ENCODE results near the gene HECW1. TPM values are rescaled to one million over a fixed set of nuclear protein-coding genes. Genes with fewer than 3 reads are reported as not detected.

The HECW1 gene
- total and polyA plus RNA-seq, 2 donors (not counting 1 experiment from before 2014, with no cell fraction given), result not detected

- Histone ChIP-seq H3K9me3 (ENCODE audit: control extremely low read depth in 1 of 3, control insufficient read depth in 2 of 3, insufficient read depth in 1 of 3, low read length in 2 of 3) (no peaks in the 10 kb centered on the region), H3K27ac (ENCODE audit: low read length in 2 of 2) (no peak overlapping the region), H3K79me2 (ENCODE audit: control insufficient read depth, insufficient read depth, low read length) (no peaks in the 10 kb centered on the region), H3K9ac (ENCODE audit: low read length) (no peak overlapping the region), H3K4me3 (ENCODE audit: control extremely low read depth in 1 of 5, extremely low read depth in 1 of 5, insufficient read depth in 1 of 5, low read depth in 2 of 5, low read length in 4 of 5) (no peak overlapping the region), H3K4me1 (ENCODE audit: control insufficient read depth in 2 of 2, insufficient read depth in 2 of 2, low read length in 2 of 2) (peaks cover 0 to 4% of the 10 kb centered on the region in 2 donors), H3K4me2 (replicated peaks; ENCODE audit: low read depth, low read length, poor library complexity, severe bottlenecking) (no peak overlapping the region), H4K20me1 (ENCODE audit: control insufficient read depth, insufficient read depth, low read length, poor library complexity, severe bottlenecking) (no peaks in the 10 kb centered on the region), H3K36me3 (replicated peaks in 1 of 2; ENCODE audit: control extremely low read depth in 1 of 2, control insufficient read depth in 1 of 2, extremely low read depth in 1 of 2, insufficient read depth in 2 of 2, low read length in 1 of 2) (no peaks in the 10 kb centered on the region), H2AFZ (ENCODE audit: insufficient read depth, low read depth, low read length, poor library complexity, severe bottlenecking) (no peak overlapping the region), H3K27me3 (replicated peaks in 1 of 4; ENCODE audit: control extremely low read depth in 1 of 4, control insufficient read depth in 3 of 4, insufficient read depth in 4 of 4, low read length in 3 of 4) (peaks cover 0 to 20% (median 15%) of the 10 kb centered on the region in 4 experiments)
- no peak overlapping the region for H3K27ac Mint-ChIP-seq
- intact Hi-C loops (cut with micrococcal nuclease), result loop anchor here (2.0 kb wide), 1 partner anchor 168 kb away; no protein-coding TSS in a partner anchor
- peaks cover 7% of the 10 kb centered on the region for H3K4me1 Mint-ChIP-seq
- ChIA-PET POLR2A (no interaction called here), CTCF (interaction anchor here (1.1 to 1.5 kb wide), 3 partner anchors 10 to 167 kb away, joined by 3 read pairs; no protein-coding TSS in a partner anchor)
- no peak for TF ChIP-seq EZH2 (IDR thresholded peaks at IDR 0.05; ENCODE audit: borderline replicate concordance, insufficient read depth, low read depth, low read length, poor library complexity, severe bottlenecking)
- TF ChIP-seq, protein P1, sequence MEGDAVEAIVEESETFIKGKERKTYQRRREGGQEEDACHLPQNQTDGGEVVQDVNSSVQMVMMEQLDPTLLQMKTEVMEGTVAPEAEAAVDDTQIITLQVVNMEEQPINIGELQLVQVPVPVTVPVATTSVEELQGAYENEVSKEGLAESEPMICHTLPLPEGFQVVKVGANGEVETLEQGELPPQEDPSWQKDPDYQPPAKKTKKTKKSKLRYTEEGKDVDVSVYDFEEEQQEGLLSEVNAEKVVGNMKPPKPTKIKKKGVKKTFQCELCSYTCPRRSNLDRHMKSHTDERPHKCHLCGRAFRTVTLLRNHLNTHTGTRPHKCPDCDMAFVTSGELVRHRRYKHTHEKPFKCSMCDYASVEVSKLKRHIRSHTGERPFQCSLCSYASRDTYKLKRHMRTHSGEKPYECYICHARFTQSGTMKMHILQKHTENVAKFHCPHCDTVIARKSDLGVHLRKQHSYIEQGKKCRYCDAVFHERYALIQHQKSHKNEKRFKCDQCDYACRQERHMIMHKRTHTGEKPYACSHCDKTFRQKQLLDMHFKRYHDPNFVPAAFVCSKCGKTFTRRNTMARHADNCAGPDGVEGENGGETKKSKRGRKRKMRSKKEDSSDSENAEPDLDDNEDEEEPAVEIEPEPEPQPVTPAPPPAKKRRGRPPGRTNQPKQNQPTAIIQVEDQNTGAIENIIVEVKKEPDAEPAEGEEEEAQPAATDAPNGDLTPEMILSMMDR (IDR thresholded peaks at IDR 0.05), result peak; percentile 79
- ATAC-seq (ENCODE audit: low read depth) (no peak), DNase-seq (peak; percentile 30)
- 67% methylated on average over 1 of the region's 3 CpGs for WGBS (ENCODE audit: insufficient coverage)
- no peak overlapping the region for H3K4me3 Mint-ChIP-seq
- peaks cover 3% of the 10 kb centered on the region for H3K9me3 Mint-ChIP-seq (ENCODE audit: insufficient read depth)
- peaks cover 41% of the 10 kb centered on the region for H3K27me3 Mint-ChIP-seq
Observed at GRCh38 chr7:43108255-43109011, 4.0 kb upstream of the HECW1 start.

All from B cell (primary cell).